GM12878 (cell line): Measurements from ENCODE around the gene SLC25A47. TPM values are rescaled to one million over a fixed set of nuclear protein-coding genes. Genes with fewer than 3 reads are reported as not detected.

ENCODE experiments used
- ATAC-seq: fragments of 200-7000 bp; cut with Tn5 transposase; 3 replicates; pipeline ENCODE4 v1.9.1; 2020; ENCODE audit warnings: mild to moderate bottlenecking, moderate library complexity
- BruUV-seq: library from RNA; stranded (reverse); fragments of 400-500 nt; replicated peaks from 2 replicates; lab custom pipeline; 2021; lab: Mats Ljungman, UMichigan
- CTCF ChIA-PET: fragments of 300-600 bp; sonication (Branson Sonifier 250); formaldehyde crosslinking; extraction: SDS; loops from one replicate; lab custom pipeline; 2021; ENCODE audit warnings: inconsistent platforms; lab: Yijun Ruan, JAX
- POLR2A ChIA-PET: fragments of 350-600 bp; formaldehyde crosslinking; extraction: SDS; loops from one replicate; lab custom pipeline; 2021; ENCODE audit warnings: inconsistent platforms; lab: Charles Lee
- RAD21 ChIA-PET: fragments of 300-600 bp; sonication (Branson Sonifier 250); formaldehyde crosslinking; loops from one replicate; lab custom pipeline; 2023; ENCODE audit warnings: antibody characterized with exemption; ENCODE audit not compliant: unreplicated experiment; lab: Charles Lee
- SMC1A ChIA-PET: fragments of 300-600 bp; sonication (Branson Sonifier 250); formaldehyde crosslinking; loops from one replicate; lab custom pipeline; 2023; ENCODE audit not compliant: unreplicated experiment, uncharacterized antibody; lab: Charles Lee
- DNase-seq: peaks from one replicate; pipeline ENCODE4 v3.0.0-alpha.2; 2011; ENCODE audit warnings: low read depth, low spot score
- FAIRE-seq: peaks from 3 replicates; lab custom pipeline; 2011; peaks lifted over from hg19 to GRCh38; lab: Jason Lieb, UNC
- H2AFZ ChIP-seq: 2 replicates; pipeline ENCODE4 v1.6.0; 2011; ENCODE audit warnings: low read depth, low read length, control low read depth; ENCODE audit not compliant: control insufficient read depth
- H3K27ac ChIP-seq: 2 replicates; pipeline ENCODE4 v1.5.1; 2011; ENCODE audit warnings: control low read depth; ENCODE audit not compliant: control insufficient read depth, insufficient read depth
- H3K27me3 ChIP-seq, 2 experiments: replicated peaks in 1 of 2; 2 replicates each; pipeline versions ENCODE4 v1.6.0 to v1.6.1; 2011; ENCODE audit warnings: low read length in 1 of 2; ENCODE audit not compliant: control insufficient read depth in 2 of 2, insufficient read depth in 2 of 2
- H3K36me3 ChIP-seq, 2 experiments: 2 replicates each; pipeline ENCODE4 v1.5.1; 2011; ENCODE audit warnings: low read length in 1 of 2; ENCODE audit not compliant: control insufficient read depth in 2 of 2, insufficient read depth in 2 of 2
- H3K4me1 ChIP-seq: 2 replicates; pipeline ENCODE4 v1.6.1; 2011; ENCODE audit warnings: mild to moderate bottlenecking, low read length, moderate library complexity, mixed read lengths; ENCODE audit not compliant: control insufficient read depth, insufficient read depth
- H3K4me2 ChIP-seq: 2 replicates; pipeline ENCODE4 v1.6.0; 2011; ENCODE audit warnings: control low read depth; ENCODE audit not compliant: control insufficient read depth, insufficient read depth
- H3K4me3 ChIP-seq: fragments of 200-600 bp; sonication (generic); 2 replicates; pipeline ENCODE4 v1.5.1; 2016
- H3K79me2 ChIP-seq: 2 replicates; pipeline ENCODE4 v1.6.0; 2011; ENCODE audit warnings: low read length; ENCODE audit not compliant: control insufficient read depth, insufficient read depth
- H3K9ac ChIP-seq: 2 replicates; pipeline ENCODE4 v1.8.0; 2011; ENCODE audit warnings: low read length, control low read depth, mixed read lengths; ENCODE audit not compliant: control insufficient read depth, insufficient read depth
- H3K9me3 ChIP-seq: replicated peaks from 3 replicates; pipeline ENCODE4 v1.5.1; 2011; ENCODE audit warnings: mild to moderate bottlenecking, low read length; ENCODE audit not compliant: control insufficient read depth, insufficient read depth
- H4K20me1 ChIP-seq: 2 replicates; pipeline ENCODE4 v1.6.0; 2011; ENCODE audit not compliant: control insufficient read depth, insufficient read depth
- ASH2L ChIP-seq: fragments of 300-600, 200-600 bp; sonication (generic); IDR thresholded peaks from 2 replicates; pipeline ENCODE4 v1.6.1; 2017; ENCODE audit warnings: low read depth, mild to moderate bottlenecking, borderline replicate concordance
- LARP7 ChIP-seq: fragments of 450-650 bp; IDR thresholded peaks from 2 replicates; pipeline ENCODE4 v1.6.1; 2017; ENCODE audit warnings: mild to moderate bottlenecking
- POU2F2 ChIP-seq: IDR thresholded peaks from 3 replicates; pipeline ENCODE4 v1.6.1; 2011; ENCODE audit warnings: low read depth, mild to moderate bottlenecking, low read length, borderline replicate concordance
- RCOR1 ChIP-seq: conservative IDR thresholded peaks from 2 replicates; pipeline ENCODE4 v1.6.1; 2012; ENCODE audit warnings: low read depth, low read length, improper control_type of control experiment
- RELA ChIP-seq: fragments of 450-650 bp; IDR thresholded peaks from 2 replicates; pipeline ENCODE4 v1.8.0; 2014; ENCODE audit warnings: borderline replicate concordance; ENCODE audit not compliant: partially characterized antibody
- SUPT20H ChIP-seq: IDR thresholded peaks from 2 replicates; pipeline ENCODE4 v1.6.1; 2011; ENCODE audit warnings: low read depth, mild to moderate bottlenecking, low read length, moderate library complexity, borderline replicate concordance; ENCODE audit not compliant: control insufficient read depth
- ZSCAN29 ChIP-seq: fragments of 450-650 bp; IDR thresholded peaks from 2 replicates; pipeline ENCODE4 v1.6.1; 2017; ENCODE audit warnings: mild to moderate bottlenecking, moderate library complexity
- WGBS: methylation state at CpG from one replicate; pipeline ENCODE4 v1.1.6; 2016; ENCODE audit warnings: low lambda C conversion rate; ENCODE audit not compliant: insufficient replicate concordance, insufficient coverage; ENCODE audit errors: missing lambda C conversion rate; 5-methylcytosine and 5-hydroxymethylcytosine counted together
- in situ Hi-C: fragments of 300-500 bp; cut with MboI; formaldehyde crosslinking; loops from 9 replicates; pipeline ENCODE4 v1.14.3; 2018; ENCODE audit warnings: mixed read lengths
- intact Hi-C: fragments of 100-400 bp; cut with micrococcal nuclease; formaldehyde crosslinking; loops from one replicate; pipeline ENCODE4 v1.14.2; 2022; ENCODE audit not compliant: unreplicated experiment
- polyA plus RNA-seq, 11 experiments: library from polyadenylated mRNA; depleted of rRNA in 4 of 11; unstranded in 6 of 11; stranded (reverse) in 5 of 11; fragments of >200 nt; fragmentation: Nextera tagmentation in 4 of 11; fragmentation: Illumina TruSeq in 1 of 11; extraction: Ambion mirVana in 4 of 11; extraction: Trizol in 1 of 11; gene quantifications; 1 replicate in 1 of 11; 2 replicates in 10 of 11; pipeline versions ENCODE4 v1.2.1 to v1.2.3, GENCODE V29; 2011 to 2016; ENCODE audit warnings: inconsistent platforms in 2 of 11, missing spikeins in 2 of 11, low read depth in 1 of 11
- total RNA-seq, 4 experiments: library from RNA; depleted of rRNA in 3 of 4; stranded (reverse); fragments of >200 nt in 3 of 4; fragmentation: Illumina TruSeq in 1 of 4; extraction: Trizol in 1 of 4; gene quantifications; 2 replicates each; pipeline versions ENCODE4 v1.2.1 to v1.2.3, GENCODE V29; 2013 to 2021
- TF ChIP-seq, protein P1 (sequence below): IDR thresholded peaks from 2 replicates; pipeline ENCODE4 v1.6.1; 2011; ENCODE audit warnings: low read depth, low read length, improper control_type of control experiment, borderline replicate concordance
- TF ChIP-seq, protein P2 (sequence below): fragments of 450-650 bp; IDR thresholded peaks from 2 replicates; pipeline ENCODE4 v1.6.1; 2017; ENCODE audit warnings: mild to moderate bottlenecking
- TF ChIP-seq, protein P3 (sequence below): IDR thresholded peaks from 2 replicates; pipeline ENCODE4 v1.6.1; 2012; ENCODE audit warnings: mild to moderate bottlenecking, low read depth, low read length
- TF ChIP-seq, protein P4 (sequence below): IDR thresholded peaks from 2 replicates; pipeline ENCODE4 v1.6.1; 2012; ENCODE audit warnings: improper control_type of control experiment, low read depth, low read length; ENCODE audit not compliant: insufficient replicate concordance

Gene SLC25A47
- total and polyA plus RNA-seq, 10 of the 15 experiments (the other 5 are each of a cell fraction or from before 2014, with no cell fraction given): 0.14 TPM; not detected in 9

DNA sequence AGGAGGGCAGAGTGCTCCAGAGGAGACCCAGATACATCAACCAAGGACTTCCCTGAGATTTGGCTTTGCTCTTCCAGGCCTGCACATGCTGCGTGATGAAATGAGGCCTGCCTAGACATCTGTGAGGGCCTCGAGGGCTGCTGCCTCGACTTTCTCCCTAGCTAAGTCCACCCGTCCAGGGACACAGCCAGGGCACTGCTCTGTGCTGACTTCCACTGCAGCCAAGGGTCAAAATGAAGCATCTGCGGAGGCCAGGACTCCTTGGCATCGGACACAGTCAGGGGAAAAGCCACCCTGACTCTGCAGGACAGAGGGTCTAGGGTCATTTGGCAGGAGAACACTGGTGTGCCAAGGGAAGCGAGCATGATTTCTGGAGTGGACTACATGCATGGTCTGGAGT is 10.7 kb downstream of the SLC25A47 start (continued):
- TF ChIP-seq POU2F2 (no peak), SUPT20H (no peak)
- TF ChIP-seq, protein P1, sequence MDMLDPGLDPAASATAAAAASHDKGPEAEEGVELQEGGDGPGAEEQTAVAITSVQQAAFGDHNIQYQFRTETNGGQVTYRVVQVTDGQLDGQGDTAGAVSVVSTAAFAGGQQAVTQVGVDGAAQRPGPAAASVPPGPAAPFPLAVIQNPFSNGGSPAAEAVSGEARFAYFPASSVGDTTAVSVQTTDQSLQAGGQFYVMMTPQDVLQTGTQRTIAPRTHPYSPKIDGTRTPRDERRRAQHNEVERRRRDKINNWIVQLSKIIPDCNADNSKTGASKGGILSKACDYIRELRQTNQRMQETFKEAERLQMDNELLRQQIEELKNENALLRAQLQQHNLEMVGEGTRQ: no peak
- TF ChIP-seq, protein P2, sequence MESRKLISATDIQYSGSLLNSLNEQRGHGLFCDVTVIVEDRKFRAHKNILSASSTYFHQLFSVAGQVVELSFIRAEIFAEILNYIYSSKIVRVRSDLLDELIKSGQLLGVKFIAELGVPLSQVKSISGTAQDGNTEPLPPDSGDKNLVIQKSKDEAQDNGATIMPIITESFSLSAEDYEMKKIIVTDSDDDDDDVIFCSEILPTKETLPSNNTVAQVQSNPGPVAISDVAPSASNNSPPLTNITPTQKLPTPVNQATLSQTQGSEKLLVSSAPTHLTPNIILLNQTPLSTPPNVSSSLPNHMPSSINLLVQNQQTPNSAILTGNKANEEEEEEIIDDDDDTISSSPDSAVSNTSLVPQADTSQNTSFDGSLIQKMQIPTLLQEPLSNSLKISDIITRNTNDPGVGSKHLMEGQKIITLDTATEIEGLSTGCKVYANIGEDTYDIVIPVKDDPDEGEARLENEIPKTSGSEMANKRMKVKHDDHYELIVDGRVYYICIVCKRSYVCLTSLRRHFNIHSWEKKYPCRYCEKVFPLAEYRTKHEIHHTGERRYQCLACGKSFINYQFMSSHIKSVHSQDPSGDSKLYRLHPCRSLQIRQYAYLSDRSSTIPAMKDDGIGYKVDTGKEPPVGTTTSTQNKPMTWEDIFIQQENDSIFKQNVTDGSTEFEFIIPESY: no peak
- TF ChIP-seq, all 136 proteins: peak for 0

DNA sequence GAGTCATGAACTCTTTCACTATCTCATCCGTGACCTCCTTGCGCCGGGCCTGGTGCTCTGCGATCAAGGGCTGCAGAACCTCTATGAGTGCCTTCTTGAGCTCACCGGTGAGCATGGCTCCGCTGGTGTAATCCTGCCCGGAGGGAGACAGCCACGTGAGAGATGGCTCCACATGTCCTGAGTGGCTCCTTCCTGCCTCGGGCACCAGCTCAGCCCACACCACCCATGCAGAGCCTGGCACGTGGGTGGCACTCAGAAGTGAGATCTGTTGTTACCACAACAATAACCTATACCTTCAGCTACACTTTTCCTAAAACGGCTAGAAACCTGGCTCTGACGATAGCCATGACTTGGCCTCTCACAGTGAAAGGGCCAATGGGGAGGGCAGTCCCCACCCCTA is 11.8 kb downstream of the SLC25A47 start:
- Histone ChIP-seq H2AFZ (no peak overlapping the region), H3K4me1 (peaks cover 9% of the 10 kb centered on the region), H4K20me1 (no peaks in the 10 kb centered on the region), H3K27me3 (no peaks in the 10 kb centered on the region), H3K4me3 (no peak overlapping the region), H3K79me2 (no peaks in the 10 kb centered on the region), H3K9me3 (no peaks in the 10 kb centered on the region), H3K9ac (no peak overlapping the region), H3K4me2 (no peak overlapping the region), H3K36me3 (peaks cover 12 to 23% of the 10 kb centered on the region in 2 experiments), H3K27ac (no peak overlapping the region)
- CTCF ChIA-PET: no interaction called here
- DNase-seq: no peak
- WGBS: 94% methylated on average over 12 of the region's 12 CpGs
- intact Hi-C loops: no loop called here
- no peak for ATAC-seq
- no peak for FAIRE-seq
- no TSS peak for BruUV-seq
- POLR2A ChIA-PET: no interaction called here
- in situ Hi-C loops: no loop called here
- SMC1A ChIA-PET: no interaction called here
- RAD21 ChIA-PET: interaction anchor here (1.1 kb wide), 1 partner anchor 40 kb away, joined by 3 read pairs; a partner anchor contains a TSS
- TF ChIP-seq, protein P3, sequence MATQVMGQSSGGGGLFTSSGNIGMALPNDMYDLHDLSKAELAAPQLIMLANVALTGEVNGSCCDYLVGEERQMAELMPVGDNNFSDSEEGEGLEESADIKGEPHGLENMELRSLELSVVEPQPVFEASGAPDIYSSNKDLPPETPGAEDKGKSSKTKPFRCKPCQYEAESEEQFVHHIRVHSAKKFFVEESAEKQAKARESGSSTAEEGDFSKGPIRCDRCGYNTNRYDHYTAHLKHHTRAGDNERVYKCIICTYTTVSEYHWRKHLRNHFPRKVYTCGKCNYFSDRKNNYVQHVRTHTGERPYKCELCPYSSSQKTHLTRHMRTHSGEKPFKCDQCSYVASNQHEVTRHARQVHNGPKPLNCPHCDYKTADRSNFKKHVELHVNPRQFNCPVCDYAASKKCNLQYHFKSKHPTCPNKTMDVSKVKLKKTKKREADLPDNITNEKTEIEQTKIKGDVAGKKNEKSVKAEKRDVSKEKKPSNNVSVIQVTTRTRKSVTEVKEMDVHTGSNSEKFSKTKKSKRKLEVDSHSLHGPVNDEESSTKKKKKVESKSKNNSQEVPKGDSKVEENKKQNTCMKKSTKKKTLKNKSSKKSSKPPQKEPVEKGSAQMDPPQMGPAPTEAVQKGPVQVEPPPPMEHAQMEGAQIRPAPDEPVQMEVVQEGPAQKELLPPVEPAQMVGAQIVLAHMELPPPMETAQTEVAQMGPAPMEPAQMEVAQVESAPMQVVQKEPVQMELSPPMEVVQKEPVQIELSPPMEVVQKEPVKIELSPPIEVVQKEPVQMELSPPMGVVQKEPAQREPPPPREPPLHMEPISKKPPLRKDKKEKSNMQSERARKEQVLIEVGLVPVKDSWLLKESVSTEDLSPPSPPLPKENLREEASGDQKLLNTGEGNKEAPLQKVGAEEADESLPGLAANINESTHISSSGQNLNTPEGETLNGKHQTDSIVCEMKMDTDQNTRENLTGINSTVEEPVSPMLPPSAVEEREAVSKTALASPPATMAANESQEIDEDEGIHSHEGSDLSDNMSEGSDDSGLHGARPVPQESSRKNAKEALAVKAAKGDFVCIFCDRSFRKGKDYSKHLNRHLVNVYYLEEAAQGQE: no peak
- TF ChIP-seq RCOR1 (no peak), RELA (no peak), LARP7 (no peak), ASH2L (no peak), ZSCAN29 (no peak)
- TF ChIP-seq, protein P4, sequence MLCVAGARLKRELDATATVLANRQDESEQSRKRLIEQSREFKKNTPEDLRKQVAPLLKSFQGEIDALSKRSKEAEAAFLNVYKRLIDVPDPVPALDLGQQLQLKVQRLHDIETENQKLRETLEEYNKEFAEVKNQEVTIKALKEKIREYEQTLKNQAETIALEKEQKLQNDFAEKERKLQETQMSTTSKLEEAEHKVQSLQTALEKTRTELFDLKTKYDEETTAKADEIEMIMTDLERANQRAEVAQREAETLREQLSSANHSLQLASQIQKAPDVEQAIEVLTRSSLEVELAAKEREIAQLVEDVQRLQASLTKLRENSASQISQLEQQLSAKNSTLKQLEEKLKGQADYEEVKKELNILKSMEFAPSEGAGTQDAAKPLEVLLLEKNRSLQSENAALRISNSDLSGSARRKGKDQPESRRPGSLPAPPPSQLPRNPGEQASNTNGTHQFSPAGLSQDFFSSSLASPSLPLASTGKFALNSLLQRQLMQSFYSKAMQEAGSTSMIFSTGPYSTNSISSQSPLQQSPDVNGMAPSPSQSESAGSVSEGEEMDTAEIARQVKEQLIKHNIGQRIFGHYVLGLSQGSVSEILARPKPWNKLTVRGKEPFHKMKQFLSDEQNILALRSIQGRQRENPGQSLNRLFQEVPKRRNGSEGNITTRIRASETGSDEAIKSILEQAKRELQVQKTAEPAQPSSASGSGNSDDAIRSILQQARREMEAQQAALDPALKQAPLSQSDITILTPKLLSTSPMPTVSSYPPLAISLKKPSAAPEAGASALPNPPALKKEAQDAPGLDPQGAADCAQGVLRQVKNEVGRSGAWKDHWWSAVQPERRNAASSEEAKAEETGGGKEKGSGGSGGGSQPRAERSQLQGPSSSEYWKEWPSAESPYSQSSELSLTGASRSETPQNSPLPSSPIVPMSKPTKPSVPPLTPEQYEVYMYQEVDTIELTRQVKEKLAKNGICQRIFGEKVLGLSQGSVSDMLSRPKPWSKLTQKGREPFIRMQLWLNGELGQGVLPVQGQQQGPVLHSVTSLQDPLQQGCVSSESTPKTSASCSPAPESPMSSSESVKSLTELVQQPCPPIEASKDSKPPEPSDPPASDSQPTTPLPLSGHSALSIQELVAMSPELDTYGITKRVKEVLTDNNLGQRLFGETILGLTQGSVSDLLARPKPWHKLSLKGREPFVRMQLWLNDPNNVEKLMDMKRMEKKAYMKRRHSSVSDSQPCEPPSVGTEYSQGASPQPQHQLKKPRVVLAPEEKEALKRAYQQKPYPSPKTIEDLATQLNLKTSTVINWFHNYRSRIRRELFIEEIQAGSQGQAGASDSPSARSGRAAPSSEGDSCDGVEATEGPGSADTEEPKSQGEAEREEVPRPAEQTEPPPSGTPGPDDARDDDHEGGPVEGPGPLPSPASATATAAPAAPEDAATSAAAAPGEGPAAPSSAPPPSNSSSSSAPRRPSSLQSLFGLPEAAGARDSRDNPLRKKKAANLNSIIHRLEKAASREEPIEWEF: no peak
